ENCODE measurements around the gene PTCHD1.

The PTCHD1 gene

DNA sequence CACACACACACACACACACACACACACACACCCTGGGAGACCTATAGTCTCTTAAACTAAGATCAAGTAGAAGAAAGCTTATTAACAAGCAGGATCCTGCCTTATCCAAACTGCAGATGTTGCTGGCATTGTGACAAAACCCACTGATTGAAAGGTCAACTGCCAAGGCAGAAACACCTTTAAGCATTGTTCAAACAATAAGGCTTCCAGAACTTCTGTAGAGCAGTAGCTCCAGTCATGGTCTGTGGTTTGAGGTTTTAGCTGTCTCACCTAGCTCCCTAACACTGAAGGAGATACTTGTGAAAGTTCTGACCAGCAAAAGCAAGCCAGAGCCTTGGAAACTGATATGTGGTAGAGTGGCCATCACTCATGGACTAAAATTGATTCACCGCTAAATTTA lies 59.8 kb downstream of the PTCHD1 start:
- in situ Hi-C loops (cut with MboI; ENCODE audit: low sequenced_read_pairs): no loop called here

DNA sequence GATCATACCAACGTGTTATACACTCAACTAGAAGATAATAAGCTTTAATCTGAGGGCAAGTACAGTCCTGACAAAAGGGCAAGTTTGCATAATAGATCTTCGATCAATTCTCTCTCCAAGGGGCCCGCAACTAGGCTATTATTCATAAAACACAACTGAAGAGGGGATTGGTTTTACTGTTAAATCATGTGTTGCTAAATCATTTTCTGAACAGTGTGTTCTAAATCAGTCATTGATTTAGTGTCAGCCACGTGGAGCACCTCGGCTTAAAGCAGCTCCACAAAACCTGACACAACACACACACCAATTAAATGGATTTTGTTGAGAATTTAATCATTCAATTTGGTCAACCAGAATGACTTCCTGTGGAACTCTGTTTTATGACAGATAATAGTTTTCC lies 61.6 kb downstream of the PTCHD1 start:
- in situ Hi-C loops (cut with MboI; ENCODE audit: low sequenced_read_pairs): no loop called here

DNA sequence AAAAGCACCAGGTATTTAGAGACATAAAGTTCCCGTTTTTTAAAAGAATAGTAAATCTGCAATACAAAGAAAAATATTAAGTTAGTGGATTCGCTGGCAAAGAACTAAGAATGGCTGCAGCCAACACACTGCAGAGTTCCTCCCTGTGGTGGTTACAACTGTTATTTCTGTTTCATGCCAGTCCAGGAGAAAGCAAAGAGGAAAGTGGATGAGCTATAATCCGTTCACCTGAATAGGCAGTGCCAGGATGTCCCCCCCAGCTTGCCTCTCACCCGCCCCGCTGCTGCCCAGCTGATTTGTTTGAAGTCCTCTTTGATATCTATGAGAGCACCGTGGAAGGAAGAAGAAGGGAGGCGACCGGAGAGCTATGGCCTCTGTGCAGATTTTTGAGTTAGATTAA lies 63.9 kb downstream of the PTCHD1 start:
- in situ Hi-C loops (cut with MboI; ENCODE audit: low sequenced_read_pairs): no loop called here

DNA sequence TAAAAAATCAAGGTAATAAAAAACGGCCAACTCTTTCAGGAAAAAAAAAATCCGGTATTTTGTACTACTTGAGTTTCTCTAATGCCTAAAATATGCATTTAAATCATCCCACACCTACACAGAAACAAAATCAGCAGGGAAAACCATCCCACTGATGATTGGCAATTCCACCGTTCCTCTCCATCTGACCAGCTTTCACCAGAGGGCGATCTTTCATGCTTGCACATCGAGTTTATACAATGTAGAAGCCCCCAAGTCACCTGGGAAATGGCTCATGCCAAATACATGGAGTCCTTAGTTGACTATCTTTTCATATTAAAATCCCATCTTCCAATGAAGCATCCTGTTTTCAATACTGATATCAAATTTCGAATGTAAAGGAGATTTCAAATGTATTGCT lies 69.2 kb downstream of the PTCHD1 start:
- in situ Hi-C loops (cut with MboI; ENCODE audit: low sequenced_read_pairs): no loop called here

DNA sequence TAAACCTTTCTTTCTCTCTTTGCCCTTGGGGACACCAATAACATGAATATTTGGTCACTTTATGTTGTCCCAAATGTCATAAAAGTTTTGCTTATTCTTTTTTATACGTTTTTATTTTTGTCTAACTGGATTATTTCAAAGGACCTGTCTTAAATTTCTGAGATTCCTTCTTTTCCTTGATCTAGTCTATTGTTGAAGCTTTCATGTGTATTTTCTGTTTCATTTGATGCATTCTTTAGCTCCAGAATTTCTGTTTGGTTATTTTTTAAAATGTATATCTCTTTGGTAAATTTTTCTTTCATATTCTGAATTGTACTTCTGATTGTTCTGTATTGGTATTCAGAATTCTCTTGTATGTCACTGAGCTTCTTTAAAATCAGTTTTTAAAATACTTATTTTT lies 88.3 kb downstream of the PTCHD1 start:
- in situ Hi-C loops (cut with MboI; ENCODE audit: low sequenced_read_pairs): no loop called here

DNA sequence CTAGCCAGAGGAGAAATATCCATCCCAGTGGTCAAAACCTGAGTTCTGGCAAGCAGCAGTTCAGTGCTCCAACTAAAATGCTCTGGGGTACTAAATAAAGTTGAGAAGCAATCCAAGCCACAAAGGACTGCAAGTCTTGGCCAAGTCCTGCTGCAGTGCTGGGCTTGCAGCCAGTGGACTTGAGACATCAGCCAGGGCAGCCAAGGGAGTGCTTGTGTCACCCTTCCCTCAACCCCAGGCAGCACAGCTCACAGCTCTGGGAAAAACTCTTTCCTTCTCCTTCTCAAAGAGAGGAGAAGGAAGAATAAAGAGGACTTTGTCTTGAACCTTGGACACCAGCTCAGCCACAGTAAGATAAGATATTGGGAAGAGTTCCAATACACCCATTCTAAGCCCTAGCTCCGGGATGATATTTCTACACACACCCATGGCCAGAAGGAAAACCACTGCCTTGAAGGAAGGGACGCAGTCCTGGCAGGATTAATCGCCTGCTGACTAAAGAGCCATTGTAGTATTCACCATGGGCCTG lies 99.8 kb downstream of the PTCHD1 start:
- in situ Hi-C loops (cut with MboI; ENCODE audit: low sequenced_read_pairs): no loop called here

DNA sequence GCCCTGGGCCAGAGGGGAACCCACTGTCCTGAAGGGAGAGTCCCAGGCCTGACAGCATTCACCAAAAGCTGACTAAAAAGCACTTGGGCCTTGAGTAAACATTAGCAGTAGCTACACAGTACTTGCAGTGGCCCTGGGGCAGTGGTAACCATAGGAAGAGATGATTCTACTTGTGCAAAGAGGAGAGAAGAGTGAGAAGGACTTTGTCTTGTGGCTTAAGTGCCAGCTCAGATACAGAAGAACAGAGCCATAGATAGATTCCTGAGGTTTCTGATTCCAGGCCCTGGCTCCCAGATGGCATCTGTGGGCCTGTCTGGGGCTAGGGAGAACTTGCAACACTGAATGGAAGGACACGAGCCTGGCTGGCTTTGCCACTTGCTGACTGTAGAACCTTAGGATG lies 100.5 kb downstream of the PTCHD1 start:
- in situ Hi-C loops (cut with MboI; ENCODE audit: low sequenced_read_pairs): no loop called here

DNA sequence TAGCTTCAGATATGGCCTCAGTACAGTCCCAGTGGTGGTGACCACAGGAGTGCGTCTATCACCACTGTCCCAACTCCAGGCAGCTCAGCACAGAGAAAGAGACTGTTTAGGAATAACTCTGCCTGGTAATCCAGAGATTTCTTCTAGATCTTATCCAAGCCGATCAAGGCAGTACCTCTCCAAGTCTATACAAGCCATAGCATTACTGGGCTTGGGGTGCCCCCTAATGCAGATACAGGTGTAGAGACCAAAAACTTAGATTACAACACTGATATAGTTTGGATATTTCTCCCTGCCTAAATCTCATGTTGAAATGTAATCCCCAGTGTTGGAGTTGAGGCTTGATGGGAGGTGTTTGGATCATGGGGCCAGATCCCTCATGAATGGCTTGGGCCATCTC lies 100.9 kb downstream of the PTCHD1 start:
- in situ Hi-C loops (cut with MboI; ENCODE audit: low sequenced_read_pairs): no loop called here

DNA sequence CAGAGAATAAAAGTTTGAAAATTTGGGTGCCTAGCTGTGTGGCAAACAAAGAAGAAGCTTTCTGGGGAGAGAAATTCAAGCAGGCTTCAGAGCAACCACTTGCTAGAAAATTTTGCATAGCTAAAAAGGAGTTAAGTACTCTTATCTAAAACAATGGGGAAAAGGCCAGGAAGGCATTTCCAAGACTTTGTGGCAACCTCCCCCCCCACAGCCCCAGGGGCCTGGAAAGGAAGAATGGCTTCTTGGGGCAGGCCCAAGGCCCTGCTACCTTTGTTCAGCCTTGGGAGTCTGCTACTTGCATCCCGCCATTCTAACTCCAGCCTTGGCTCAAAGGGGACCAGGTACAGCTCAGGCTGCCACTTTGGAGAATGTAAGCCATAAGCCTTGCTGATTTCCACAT lies 102.2 kb downstream of the PTCHD1 start:
- in situ Hi-C loops (cut with MboI; ENCODE audit: low sequenced_read_pairs): no loop called here

DNA sequence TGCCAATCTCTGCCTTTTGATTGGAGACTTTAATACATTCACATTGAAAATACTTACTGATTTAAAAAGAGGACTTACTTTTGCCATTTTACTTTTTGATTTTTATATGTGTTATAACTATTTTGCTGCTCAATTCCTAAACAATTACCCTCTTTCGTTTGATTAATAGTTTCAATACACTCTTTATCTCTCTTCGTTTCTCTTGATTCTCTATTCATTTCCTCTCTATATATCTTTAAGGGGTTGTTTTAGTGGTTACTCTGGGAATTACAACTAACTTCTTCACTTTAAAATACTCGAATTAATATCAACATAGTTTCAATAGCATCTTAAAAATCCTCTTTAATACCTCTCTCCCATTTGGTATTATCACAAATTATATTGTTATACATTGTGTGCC lies 116.6 kb downstream of the PTCHD1 start:
- in situ Hi-C loops (cut with MboI; ENCODE audit: low sequenced_read_pairs): no loop called here
